Raji (cell line): Measurements from ENCODE around the gene TIMM17B.

Experiments
- POLR2A ChIP-seq: IDR thresholded peaks from 2 replicates; pipeline ENCODE4 v1.6.1; 2011; ENCODE audit warnings: low read depth, low read length, control low read depth; ENCODE audit not compliant: insufficient read depth

Gene TIMM17B

DNA sequence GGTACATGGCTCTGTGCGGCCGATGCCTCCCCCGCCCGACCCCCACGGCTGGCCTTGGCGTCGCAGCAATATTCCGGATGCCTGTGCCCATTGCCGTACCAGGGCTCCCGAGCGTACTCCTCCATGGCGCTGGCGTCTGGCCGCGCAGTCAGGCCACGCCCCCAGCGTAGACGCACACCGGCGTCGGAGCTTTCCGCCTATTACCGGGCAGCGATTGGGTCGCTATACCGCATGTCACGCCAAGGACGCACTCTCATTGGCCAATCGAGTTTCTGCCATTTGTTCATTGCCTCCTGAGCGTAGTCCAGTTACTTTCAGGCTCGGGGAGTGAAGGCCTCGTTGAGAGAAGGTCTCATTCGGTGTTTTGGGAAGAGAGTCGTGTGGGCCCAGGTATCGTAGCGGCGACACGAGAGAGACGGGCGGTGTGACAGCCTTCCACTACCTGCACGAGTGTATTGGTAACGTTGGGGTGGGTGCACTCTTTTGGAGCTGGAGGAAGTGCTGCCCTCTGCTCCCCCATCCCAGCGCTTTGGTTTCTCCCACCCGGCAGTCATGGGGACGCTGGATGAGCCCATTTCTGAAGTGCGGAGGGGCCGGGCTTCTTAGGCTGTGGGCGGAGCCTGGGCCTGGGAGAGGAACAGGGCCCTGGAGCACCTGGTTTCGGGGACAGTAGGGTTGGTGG, at the start of gene TIMM17B, which contains the start of gene PQBP1:
Gene TIMM17B (minus strand): TSS at position 144 of the 682 bp plus-strand sequence. CDS start 19 bp downstream, at position 125.
Gene PQBP1 (plus strand): TSS at position 306 of the 682 bp plus-strand sequence. CDS start 580 bp downstream, outside the sequence.
- TF ChIP-seq POLR2A: peak; percentile 87

GRCh38 chrX:48945517-48946348, 48.2 kb upstream of the TIMM17B start:
- TF ChIP-seq POLR2A: no peak

DNA sequence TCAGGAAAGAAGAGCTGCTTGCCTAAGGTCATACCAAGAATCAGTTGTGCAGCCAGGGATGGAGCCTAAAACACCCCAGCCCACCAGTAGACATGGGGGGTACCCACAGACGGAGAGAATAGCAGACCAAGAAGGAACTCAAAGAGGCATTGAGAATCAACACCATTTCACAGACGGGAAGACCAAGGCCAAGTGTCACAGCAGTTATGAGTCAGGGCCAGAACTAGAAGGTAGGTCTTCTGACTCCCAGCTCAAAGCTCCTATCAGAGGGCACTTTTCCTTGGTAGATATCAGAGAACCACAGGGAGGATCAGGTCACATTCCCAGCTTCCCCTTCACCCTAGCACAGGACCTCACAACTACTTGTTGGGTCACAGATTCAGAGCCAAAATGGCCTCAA, 45.3 kb upstream of the TIMM17B start:
- no peak for TF ChIP-seq POLR2A

DNA sequence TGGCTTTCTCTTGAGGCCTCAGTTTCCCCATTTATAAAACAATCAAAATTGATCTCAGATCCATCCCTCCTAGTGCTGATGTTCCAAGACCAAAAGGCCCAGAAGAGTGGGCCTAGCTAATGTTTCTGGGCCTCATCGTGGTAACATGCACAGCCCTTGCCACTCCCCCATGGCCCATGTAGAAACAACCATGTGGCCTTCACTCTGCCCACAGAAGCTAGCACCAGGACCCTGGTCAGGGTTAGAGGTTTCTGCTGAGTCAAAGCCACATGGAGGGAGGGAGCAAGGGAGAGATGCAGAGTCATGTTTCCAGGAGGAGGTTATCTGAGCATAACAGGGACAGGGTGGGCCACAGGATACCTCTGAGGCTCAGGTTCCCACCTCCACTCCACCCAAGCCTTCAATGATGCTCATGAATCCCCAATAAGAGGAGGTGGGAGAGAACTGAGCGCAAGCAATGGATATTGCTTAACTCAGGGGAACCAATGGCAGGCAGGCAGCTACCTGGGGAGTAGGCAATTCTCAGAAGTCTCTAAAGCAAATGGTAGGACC, 42.9 kb upstream of the TIMM17B start:
- no peak for TF ChIP-seq POLR2A

GRCh38 chrX:48939524-48940228, 42.1 kb upstream of the TIMM17B start:
- TF ChIP-seq POLR2A: peak; percentile 33; the same call in 1 of the 2 replicates

DNA sequence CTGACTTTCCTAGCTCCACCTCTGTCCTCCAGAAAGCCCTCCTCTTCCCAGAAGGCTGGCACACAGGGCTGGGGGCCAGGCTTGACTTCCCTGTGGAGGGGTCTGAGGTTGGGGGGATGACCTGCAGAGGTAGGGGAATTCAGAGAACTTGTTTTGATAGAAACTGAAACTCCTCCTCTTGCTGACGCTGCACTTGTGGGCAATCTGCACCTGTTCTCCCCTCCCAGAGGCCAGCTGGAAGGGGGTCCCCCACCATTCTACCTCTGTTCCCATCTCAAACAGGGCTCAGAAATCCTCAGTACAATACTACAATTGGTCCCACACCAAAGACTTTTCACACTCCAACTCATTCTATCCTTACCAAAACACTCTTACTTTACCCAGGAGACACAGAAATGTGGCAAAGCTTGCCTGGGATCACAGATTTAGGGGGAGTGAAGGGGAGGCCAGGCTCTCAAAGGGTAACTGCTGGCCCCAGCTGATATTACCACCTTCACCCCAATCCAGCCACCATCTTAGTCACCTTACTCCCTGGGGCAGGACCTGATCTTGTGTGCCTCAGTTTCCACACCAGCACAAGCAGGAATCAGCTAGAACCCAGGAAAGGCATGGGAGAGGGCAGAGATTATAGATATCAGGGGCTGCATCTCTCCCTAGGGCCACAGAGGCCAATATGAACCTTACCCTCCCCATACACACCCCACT, 41.3 kb upstream of the TIMM17B start:
- TF ChIP-seq POLR2A: no peak

DNA sequence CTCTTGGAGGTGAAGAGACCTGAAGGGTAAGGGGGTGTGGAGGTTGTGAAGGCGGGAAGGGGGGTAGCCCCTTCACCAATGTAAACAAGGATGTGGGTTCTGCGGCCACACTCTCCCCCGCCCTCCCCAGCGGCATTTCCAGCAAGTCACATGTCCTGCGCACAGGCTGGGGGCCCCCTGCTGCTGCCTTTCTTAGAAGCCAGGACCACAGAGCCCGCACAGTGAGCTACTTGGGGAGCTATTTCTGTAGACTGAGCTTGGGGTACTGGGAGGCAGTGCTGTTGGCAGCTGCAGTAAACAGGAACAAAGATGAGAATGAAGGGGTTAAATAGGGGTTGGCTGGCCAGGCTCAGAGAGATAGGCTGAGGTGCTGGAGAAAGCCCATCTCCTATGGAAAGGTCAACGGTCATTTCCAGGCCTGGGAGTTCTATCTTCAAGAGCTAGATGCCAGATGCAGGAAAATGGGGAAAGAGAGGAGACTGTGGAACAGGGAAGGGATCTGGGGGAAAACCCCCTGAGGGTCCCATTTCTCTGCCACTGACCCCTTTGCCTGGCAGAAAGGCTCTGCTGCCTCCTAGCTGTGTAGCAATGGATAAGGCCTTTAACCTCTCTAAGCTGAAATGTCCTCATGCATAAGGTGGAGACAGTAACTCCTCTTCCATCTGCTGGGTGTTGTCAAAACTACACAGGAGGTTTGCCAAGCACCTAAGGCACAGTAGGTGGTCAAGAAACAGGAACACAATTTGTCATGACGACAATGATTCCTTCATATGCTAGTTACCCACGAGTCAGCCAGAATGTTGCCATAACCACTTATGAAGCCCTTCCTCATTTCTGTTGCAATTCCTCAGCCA, 39.7 kb upstream of the TIMM17B start:
- peak; percentile 21; the same call in 1 of the 2 replicates for TF ChIP-seq POLR2A

DNA sequence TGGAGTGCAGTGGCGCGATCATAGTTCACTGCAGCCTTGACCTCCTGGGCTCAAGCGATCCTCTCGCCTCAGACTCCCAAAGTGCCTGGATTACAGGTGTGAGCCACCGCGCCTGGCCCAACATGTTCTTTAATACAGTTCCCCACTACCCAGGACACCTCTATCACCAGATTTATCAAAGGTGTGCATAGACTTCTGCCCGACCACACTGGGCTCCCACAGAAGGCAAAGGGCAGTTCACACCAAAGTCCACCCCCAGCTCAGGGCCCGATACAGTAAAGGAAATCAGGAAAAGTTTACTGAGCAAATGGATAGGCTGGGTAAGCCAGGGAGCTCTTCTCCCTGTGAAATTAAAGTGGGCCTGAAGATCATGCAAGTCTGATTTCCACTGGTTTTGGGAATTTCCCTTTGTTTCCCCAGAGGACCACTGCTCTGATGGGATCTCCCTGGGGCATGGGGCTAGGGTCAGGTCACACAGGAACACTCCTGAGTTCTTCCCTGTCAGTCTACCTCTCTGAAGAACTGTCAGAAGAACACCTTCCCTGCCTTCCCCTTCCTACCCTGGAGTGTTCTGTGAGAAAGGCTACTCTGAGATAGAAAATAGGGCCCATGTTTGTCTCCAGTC, 39.0 kb upstream of the TIMM17B start:
- no peak for TF ChIP-seq POLR2A

DNA sequence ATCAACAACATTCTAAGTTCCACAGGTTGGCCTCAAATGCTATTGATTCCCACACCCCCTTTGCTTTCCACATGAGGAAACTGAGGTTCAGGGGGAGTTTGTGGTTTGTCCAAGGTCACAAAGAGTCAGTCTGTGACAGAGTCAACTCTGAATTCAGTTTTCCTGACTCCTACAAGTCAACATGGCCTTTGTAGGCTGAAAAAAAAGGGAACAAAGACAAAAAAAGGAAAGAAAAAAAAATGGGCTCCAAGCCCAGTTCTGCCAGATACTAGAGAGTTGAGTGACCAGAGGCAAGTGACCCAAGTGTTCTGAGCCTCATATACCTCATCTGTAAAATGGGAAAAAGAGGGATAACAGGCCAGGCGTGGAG, 37.7 kb upstream of the TIMM17B start:
- TF ChIP-seq POLR2A: no peak

DNA sequence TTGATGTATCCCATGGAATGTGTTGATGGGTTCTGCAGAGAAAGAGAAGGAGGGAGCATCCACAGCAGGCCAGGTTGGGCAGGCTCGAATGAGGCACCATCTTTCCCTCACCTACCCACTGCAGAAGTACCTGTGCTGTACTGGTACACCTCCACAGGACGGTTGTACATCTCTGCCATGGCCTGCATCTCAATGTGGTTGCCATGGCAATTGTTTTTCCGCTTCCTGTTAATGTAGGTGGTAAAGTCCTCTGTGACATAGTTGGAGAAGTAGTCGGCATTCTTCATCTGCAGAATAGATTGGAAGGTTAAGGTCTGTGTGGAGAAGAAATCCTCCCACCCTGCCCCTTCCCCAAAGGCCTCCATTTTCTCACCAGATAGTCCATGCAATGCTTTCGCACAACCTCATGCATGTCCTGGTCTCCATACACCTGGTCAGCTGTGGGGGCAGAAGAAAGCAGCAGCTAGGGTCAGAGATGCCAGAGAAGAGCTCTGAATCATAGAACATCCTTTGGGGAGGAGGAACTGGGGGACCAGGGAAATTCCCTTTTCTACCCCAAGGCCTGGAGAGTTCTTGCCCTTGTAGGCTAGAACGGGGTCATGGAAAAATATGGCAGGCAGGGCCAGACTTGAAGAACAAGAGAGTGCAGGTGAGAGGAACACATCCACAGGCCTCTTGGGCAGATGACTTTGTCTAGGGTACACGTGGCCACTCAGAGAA, 37.2 kb upstream of the TIMM17B start:
- no peak for TF ChIP-seq POLR2A

DNA sequence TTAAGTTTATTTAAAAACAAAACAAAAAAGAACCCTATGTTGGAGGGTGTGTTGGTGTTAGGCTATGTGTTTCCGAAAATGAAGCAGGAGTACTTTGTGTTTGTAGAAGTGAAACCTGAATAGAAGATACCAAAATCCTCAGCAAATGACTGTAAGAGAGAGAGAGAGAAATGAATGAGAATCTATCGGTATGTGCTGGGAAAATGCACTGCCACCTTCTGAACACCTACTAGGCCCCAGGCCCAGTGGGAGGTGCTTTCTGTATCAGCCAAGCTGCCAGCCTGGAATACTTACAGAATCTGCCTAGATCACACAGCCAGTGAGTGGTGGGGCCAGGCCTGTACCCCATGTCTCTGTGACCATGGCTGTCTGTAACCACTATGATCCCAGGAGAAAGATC, 36.2 kb upstream of the TIMM17B start:
- TF ChIP-seq POLR2A: no peak

- no peak for TF ChIP-seq POLR2A
These were observed 30.3 kb upstream of the TIMM17B start for GRCh38 chrX:48927736-48928382.
